ENCODE data around the gene GTF2H1.

GTF2H1 gene

GRCh38 chr11:18309691-18310090 is 12.7 kb upstream of the GTF2H1 start:
- no peak for TF ChIP-seq CTCF (IDR thresholded peaks at IDR 0.05; ENCODE audit: extremely low read depth, insufficient read depth, missing control alignments)
- DNase-seq (ENCODE audit: low spot score) = no peak
- in situ Hi-C loops (cut with MboI; ENCODE audit: low pct_unique_long_range_greater_than_20kb, low sequenced_read_pairs, unreplicated experiment) = no loop called here

- no peak for TF ChIP-seq CTCF (IDR thresholded peaks at IDR 0.05; ENCODE audit: extremely low read depth, insufficient read depth, missing control alignments)
- in situ Hi-C loops (cut with MboI; ENCODE audit: low pct_unique_long_range_greater_than_20kb, low sequenced_read_pairs, unreplicated experiment) = no loop called here
- peak; percentile 23 for DNase-seq (ENCODE audit: low spot score)
Observed at GRCh38 chr11:18310800-18311340, 11.5 kb upstream of the GTF2H1 start.

GRCh38 chr11:18312012-18312411 is 10.4 kb upstream of the GTF2H1 start:
- no peak for DNase-seq (ENCODE audit: low spot score)
- TF ChIP-seq CTCF (IDR thresholded peaks at IDR 0.05; ENCODE audit: extremely low read depth, insufficient read depth, missing control alignments) = no peak
- in situ Hi-C loops (cut with MboI; ENCODE audit: low pct_unique_long_range_greater_than_20kb, low sequenced_read_pairs, unreplicated experiment) = no loop called here

- no peak for DNase-seq (ENCODE audit: low spot score)
- TF ChIP-seq CTCF (IDR thresholded peaks at IDR 0.05; ENCODE audit: extremely low read depth, insufficient read depth, missing control alignments) = no peak
- in situ Hi-C loops (cut with MboI; ENCODE audit: low pct_unique_long_range_greater_than_20kb, low sequenced_read_pairs, unreplicated experiment) = no loop called here
Observed at GRCh38 chr11:18312663-18313420, 9.5 kb upstream of the GTF2H1 start.

GRCh38 chr11:18313965-18314763 is 8.2 kb upstream of the GTF2H1 start:
- TF ChIP-seq CTCF (IDR thresholded peaks at IDR 0.05; ENCODE audit: extremely low read depth, insufficient read depth, missing control alignments) = no peak
- in situ Hi-C loops (cut with MboI; ENCODE audit: low pct_unique_long_range_greater_than_20kb, low sequenced_read_pairs, unreplicated experiment) = no loop called here
- DNase-seq (ENCODE audit: low spot score) = no peak

GRCh38 chr11:18314784-18315523 is 7.4 kb upstream of the GTF2H1 start:
- no peak for DNase-seq (ENCODE audit: low spot score)
- no peak for TF ChIP-seq CTCF (IDR thresholded peaks at IDR 0.05; ENCODE audit: extremely low read depth, insufficient read depth, missing control alignments)
- in situ Hi-C loops (cut with MboI; ENCODE audit: low pct_unique_long_range_greater_than_20kb, low sequenced_read_pairs, unreplicated experiment) = no loop called here

All from GM13977 (cell line).